22Rv1 (cell line): ENCODE measurements around the gene TMEM219.
"Not testable (repeated sequence)": the region's sequence is repeated elsewhere in the genome, so short reads cannot be mapped to it uniquely, and the experiment has no call there.

Experiments
- H3K27ac ChIP-seq: fragments of 450-650 bp; 2 replicates; pipeline ENCODE4 v1.5.1; 2017
- CTCF ChIP-seq: fragments of 450-650 bp; IDR thresholded peaks from 2 replicates; pipeline ENCODE4 v1.5.1; 2017; ENCODE audit warnings: mild to moderate bottlenecking
- ZFX ChIP-seq: fragments of 450-650 bp; IDR thresholded peaks from 2 replicates; pipeline ENCODE4 v1.6.1; 2017; ENCODE audit warnings: antibody characterized with exemption, borderline replicate concordance

The TMEM219 gene

GRCh38 chr16:30011714-30012504, 50.0 kb downstream of the TMEM219 start:
- TF ChIP-seq CTCF: no peak
- no peak for TF ChIP-seq ZFX
- H3K27ac ChIP-seq: no peak overlapping the region

GRCh38 chr16:30012598-30012997, 50.7 kb downstream of the TMEM219 start:
- H3K27ac ChIP-seq: not testable (repeated sequence)

GRCh38 chr16:30015450-30015849, 53.6 kb downstream of the TMEM219 start:
- not testable (repeated sequence) for H3K27ac ChIP-seq

- no peak for TF ChIP-seq ZFX
- TF ChIP-seq CTCF: no peak
- no peak overlapping the region for H3K27ac ChIP-seq
Measured at GRCh38 chr16:30016555-30017276, 54.8 kb downstream of the TMEM219 start.

- no peak for TF ChIP-seq ZFX
- no peak for TF ChIP-seq CTCF
- no peak overlapping the region for H3K27ac ChIP-seq
Measured at GRCh38 chr16:30017277-30017656, 55.4 kb downstream of the TMEM219 start.

- H3K27ac ChIP-seq: not testable (repeated sequence)
Measured at GRCh38 chr16:30017937-30018336, 56.1 kb downstream of the TMEM219 start.

GRCh38 chr16:30018731-30019158, 56.9 kb downstream of the TMEM219 start:
- TF ChIP-seq CTCF (no peak), ZFX (no peak)
- no peak overlapping the region for H3K27ac ChIP-seq
